HFF-Myc (cell line): ENCODE measurements around the gene PEAK3.

ENCODE experiments used
- DNase-seq: peaks from one replicate; pipeline ENCODE4 v3.0.0-alpha.2; 2011; ENCODE audit warnings: low read depth; ENCODE audit errors: extremely low read depth
- H3K4me3 ChIP-seq: replicated peaks from 2 replicates; pipeline ENCODE4 v1.5.1; 2011; ENCODE audit warnings: low read depth, mild to moderate bottlenecking, control low read depth, low read length
- CTCF ChIP-seq: IDR thresholded peaks from 2 replicates; pipeline ENCODE4 v1.5.1; 2012; ENCODE audit warnings: mild to moderate bottlenecking, low read depth, low read length, control low read depth; ENCODE audit errors: missing control alignments

Gene PEAK3

GRCh38 chr19:2225415-2226050 is 56.4 kb downstream of the PEAK3 start:
- DNase-seq: no peak
- TF ChIP-seq CTCF: no peak
- H3K4me3 ChIP-seq: no peak overlapping the region

DNA sequence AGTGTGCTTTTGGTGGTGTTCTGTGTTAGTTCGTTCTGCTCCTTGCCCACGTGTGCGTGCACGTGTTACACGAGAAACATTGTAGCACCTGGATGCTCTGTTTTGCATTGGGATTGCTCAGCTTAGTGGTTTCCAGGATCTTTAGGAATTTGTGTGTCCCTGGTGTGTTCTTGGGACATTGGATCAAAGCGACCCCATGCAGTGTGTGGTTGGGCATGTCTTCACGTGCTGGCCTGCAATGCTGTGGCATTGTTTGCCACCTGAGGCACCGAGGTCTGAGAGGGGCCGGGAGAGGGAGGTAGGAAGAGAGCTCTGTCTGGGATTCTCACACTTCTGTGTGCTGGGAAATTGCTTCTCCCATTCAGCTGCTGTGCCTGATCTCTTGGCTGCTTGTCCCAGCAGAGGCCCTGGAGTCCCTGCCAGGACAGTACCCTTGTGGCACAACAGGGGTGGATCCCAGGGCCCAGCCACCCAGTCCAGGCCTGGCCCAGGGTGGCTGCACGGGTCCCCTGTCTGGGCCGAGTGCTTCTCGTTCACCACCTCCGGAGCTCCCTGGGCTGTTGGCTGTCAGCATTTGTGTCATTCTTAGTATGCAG is 57.1 kb downstream of the PEAK3 start:
- no peak for TF ChIP-seq CTCF
- DNase-seq: no peak

More for the DNA sequence above, 57.1 kb downstream of the PEAK3 start:
- H3K4me3 ChIP-seq: no peak overlapping the region
